GM18499 (cell line): Measurements from ENCODE around the gene TXNDC5.

Experiments used
- ATAC-seq: cut with Tn5 transposase; IDR thresholded peaks from one replicate; pipeline ENCODE4 v1.9.1; 2021; ENCODE audit warnings: moderate number of reproducible peaks; ENCODE audit not compliant: insufficient read depth, unreplicated experiment

TXNDC5 gene

DNA sequence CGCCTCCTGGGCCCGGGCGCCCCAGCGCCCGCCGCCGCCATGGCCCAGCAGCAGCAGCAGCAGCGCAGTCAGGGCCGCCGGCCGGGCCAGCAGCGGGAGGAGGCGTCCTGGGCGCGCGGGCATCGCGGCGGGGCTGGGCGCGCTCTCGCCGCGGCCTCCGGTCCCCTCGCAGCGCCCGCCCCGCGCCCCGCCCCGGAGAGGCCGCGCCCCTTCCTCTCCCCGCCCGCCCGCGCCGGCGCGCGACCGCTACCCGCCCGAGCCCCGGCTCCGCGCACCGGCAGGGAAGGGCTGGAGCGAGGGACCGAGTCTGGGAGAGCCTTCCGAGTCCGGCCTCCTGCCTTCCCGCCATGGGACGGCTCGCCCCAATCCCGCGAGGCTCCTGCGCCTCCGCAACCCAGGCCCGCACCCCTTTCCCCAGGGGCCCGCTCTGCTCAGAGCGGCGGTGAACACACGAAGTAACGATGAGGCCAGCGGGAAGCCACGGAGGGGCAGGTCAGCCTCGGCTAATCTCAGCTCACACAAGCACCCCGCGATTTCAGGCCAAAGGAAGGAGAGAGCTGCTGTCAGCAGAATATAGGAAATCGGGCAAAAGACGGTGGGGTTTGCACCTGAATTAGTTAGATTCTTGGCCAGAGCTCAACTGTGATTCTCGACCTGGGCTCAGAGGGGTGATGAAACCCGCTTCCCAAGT lies at the start of gene TXNDC5:
Gene TXNDC5 (minus strand): TSS at position 135 of the 691 bp plus-strand sequence. CDS start 12 bp downstream, at position 123.
- ATAC-seq: no peak

DNA sequence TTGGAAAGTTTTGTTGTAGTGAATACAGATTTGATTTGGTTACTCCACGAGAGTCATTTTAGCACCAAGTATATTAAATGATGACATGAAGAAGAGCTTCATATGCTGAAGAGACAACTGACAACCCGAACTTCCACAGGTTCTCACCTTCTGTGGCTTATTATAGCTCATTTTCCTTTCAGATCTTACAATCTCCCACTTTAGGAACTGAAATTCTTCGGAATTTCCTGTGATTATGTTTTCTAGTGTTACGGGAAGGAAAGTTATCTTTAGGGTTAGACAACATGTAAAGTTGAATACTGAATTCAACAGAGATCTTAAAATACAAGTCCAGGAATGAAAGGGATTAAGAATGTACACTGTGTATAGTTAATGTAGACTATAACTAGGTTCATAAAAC lies 49.6 kb upstream of the TXNDC5 start:
- no peak for ATAC-seq

DNA sequence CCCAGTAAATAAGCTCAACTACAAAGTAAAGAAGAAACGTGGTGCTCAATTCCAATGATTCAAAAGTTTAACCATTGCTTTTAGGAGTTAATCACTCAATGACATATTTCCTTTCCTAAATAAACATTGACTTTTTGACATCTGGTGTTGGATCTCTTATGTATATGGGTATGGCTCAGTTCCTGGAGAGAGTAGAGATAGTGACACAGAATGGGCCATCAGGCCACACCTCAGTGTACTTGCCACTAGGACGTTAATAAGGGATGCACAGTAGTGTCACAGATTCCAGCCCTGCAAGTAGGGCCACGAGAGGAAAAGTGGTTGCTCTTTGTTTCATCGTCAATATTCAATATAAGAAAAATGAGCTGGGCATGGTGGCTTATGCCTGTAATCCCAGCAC lies 48.9 kb upstream of the TXNDC5 start:
- ATAC-seq: no peak

DNA sequence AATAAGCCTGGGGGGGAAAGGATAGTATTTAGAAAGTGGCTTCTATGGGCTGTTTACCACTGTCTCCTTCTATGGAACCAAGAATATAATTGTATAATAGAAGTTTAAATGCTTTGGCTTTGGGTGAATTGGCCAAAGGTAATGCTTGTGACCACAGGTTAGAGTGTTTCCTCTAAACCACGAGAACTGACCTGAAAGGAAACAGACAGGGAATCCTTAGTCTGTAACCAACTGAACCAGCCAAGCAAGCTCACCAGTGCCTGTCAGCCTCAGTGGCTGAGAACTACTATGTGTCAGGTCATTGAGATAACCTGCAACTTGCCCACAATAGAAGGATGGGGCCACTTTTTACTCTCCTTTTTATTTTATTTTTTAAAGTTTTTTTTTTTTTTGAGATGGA lies 47.9 kb upstream of the TXNDC5 start:
- no peak for ATAC-seq

DNA sequence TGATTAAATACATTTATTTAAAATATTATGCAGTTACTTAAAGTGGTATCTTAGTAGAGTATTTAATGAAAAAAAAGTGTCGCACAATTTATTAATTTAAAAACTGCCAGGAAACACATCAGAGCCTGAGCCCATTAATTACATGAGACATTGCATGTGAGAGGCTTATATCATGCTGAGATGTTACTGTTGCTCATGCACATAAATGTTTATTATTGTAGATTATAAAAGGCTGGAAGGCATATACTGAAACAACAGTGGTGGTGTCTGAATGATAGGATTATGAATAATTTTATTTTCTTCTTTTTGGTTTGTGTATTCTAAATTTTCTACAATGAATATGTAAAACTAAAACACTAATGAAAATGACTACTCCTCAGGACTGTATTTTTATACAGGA lies 45.7 kb upstream of the TXNDC5 start:
- ATAC-seq: no peak

DNA sequence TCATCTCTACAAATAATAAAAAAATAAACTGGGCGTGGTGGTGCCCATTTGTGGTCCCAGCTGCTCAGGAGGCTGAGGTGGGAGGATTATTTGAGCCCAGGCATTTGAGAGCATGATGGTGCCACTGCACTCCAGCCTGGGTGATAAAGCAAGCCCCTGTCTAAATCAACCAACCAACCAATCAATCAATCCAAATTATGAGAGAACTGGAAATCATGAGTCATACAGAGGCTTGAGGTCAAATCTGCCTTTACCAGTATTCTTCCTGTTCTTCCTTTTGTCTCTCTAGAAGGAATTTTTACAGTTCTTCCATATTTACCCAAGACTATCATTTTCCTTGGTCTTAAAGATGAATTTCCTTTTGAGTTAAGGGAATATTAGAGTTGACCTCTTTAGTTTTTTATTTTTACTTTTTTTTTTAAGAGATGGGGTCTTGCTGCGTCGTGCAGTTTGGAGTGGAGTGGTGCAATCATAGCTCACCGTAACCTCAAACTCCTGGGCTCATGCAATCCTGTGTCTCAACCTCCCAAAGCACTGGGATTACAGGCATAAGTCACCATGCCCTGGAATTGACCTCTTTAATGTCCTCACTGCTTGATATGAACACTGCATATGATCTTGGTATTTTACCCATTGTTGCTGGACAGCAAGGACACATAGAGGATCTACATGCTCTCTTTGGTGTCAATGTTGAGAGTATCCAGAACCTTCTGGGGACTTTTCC lies 44.1 kb upstream of the TXNDC5 start:
- no peak for ATAC-seq

DNA sequence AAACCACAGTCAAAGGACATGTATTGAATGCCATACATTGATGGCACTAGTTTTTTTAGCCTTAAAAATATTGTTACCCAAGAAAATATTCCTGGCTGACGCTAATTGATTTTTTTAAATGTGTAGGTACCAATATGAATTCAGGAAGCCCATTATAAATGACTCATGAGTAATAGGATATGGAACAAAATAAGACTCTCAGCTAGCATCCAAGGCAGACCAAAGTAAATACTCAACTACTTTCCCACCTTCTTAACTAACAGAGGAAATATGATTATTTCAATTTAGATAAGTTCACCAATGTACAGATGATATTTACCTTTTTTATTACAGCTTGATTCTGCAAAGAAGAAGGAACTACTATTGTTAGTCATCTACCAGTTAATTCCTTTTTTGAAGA lies 43.2 kb upstream of the TXNDC5 start:
- no peak for ATAC-seq

DNA sequence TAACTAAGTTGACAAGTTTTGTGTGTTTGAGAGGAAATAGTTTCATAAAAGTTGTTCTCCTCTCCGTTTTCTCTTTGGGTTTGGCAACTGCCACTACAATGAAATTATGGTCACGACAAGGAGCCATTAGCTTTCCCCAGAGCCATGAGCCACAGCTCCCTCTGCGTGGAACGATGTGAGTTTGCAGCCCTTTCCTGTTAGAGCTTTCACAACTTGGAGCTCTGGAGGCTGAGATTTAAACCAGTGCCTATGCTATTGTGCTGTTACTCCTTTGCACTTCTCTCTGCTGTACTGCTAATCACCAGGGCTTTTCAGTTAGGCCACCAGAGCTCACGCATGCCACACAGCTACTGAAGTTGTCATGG lies 29.3 kb upstream of the TXNDC5 start:
- ATAC-seq: peak; percentile 30

DNA sequence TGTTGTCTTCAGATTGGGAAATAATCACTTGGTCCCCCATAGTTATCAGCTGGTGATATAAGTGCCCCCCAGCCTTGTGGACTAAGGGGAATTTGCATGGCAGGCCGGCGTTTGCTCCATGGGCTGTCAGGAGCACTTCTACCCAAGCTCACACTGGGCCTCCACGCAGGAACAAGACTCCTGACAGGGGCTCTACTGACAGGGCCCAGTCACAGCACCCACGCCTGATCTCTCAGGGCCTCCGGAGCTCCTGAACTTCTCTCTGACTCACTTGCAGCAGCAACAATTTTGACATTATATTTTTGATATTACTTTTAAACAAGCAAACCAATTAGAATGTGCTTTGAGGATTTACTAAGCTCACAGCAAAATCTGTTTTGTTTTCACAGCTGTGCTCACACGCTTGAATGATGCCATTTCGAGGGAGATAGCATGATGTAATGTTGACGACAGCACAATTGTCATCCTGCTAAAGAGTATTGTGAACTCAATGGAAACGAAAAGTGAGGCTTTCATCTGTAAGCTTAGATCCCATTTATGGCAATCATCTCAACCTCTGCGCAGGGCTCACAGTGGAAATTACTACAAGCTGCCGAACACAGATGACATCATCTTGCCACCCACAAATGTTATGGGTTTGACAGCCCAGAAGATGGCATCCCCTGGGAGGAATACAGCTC lies 28.7 kb upstream of the TXNDC5 start:
- peak; percentile 42 for ATAC-seq

DNA sequence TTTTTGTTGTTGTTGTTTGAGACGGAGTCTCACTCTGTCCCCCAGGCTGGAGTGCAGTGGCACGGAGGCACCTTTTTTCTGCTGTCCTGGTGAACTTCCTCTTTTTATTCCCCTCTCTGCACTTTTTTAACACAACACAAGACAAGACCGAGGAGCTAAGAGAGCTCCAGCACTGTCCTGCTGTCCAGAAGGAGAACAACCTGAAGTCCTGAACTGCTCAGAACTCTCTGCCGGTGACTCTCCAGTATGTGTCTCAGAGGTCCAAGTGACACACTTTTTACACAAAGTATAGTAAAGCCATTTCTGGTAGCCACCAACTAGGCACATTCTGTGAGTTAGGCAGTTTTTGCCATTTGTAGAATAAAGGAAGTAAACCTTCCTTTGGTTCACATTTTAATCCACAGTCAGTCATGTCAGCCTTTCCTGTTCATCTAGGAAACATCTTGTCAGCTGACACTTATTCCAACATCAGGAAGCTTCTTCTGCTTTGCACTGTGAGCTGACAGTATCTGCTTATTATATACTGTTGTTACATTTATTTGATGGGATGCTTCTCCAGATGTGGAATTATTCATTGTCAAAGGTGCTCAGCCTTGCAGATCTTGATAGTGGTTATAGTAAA lies 28.1 kb upstream of the TXNDC5 start:
- no peak for ATAC-seq

DNA sequence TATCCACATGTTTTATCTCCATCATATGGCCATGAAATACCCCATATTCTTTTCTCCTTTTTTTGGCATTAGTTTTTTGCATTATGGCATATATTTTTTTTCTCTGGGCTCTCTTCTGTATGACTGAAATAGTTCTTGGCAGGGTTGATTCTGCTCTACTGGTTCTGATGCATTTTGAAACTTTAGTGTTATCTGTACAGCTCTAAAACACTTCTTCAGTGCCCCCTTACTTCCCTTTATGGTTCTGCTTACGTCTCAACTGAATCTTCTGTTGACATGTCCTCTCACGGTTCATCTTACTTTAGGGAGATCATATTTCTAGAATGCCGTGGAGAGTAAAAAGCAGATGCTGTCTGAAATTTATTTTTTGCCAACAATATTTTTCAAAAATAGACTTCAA lies 23.2 kb upstream of the TXNDC5 start:
- peak; percentile 97 for ATAC-seq

DNA sequence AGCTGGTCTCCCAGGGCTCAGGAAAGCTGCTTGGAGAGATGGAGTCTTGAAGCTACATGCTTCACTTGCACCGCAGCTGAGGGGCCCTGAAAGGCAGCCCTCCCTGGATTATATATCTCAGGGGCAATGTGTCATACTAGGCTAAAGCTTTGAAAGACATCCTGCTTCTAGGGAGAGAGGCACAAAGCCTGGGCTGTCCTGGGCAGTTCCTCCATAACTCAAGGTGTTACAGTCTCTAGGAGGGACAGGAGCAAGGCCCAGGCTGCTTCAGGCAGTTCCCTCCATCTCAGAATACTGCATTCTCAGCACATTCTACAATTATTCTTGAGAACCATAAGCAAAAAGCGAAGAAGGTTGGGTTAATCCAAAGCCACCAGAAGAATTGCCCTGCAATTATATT lies 22.0 kb upstream of the TXNDC5 start:
- ATAC-seq: no peak

DNA sequence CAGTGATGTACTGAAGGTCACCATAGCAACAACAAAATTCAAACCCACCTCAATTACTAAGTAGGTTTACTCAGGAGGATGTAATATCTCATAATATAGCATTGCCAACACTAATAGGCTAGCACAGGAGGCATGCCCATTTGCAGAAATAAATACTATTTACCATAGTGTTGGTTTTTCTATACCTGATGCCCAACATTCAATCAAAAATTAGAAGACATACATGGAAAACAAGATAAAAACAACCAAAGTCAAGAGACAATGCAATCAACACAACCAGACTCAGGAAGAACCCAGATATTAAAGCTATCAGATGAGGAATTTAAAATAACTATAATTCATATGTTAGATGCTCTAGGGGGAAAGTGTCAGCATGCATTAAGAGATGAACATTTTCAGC lies 14.3 kb upstream of the TXNDC5 start:
- no peak for ATAC-seq

DNA sequence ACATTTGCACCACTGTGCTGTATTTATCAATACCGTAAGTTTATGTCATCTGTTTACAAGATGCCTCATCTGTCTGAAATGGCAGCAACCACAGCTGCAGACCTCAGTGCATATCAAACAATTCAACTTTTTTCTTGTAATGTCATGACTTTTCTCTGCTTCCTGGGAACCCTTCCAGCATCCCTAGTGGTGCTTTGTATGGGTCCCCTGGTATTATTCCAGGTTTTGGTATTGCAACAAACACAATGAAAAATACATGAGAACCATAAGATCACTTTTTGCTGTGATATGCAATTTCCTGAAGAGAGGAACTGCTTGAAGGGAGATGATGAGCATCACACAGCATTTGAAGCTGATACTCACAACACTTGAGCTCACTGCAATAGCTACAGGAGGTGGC lies 12.0 kb upstream of the TXNDC5 start:
- ATAC-seq: no peak

DNA sequence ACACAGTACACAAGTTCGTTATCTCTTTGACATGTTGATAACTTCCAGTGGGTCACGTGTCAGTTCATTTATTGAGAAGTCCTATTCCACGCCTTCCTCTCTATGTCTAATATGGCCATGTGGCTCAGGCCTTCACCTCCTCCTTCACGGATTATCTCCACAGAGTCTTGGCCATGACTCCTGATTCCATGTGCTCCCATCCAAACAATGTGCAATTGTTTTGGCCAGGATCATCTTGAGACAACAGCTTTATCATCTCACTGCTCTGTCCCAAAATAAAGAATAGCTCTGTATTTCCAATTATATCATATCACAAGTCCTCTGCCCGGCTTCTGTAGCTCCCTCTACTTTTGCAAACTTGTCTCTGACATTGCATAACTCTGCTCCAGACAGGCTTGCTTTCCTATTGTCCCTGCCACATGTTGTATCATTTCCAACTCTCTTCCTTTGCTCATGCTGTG lies 11.1 kb upstream of the TXNDC5 start:
- ATAC-seq: no peak

DNA sequence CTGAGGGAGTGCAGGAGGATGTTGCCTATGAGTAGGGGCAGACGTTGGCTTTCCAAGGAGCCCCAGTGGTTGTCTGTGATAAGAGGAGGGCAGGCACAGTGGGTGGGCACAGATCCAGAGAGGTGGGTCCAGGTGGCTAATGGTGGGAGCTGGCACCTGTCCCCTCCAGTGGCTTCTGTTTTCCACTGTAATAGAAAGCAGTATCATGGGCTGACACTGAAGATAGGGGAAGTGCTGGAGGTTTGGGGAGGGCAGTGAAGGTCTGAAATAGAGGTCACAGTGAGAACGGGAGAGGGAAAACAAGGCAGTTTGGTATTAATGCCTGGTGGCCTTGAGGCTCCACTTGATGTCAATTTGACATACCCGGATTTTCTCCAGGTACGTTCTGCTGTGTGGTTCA lies 10.5 kb upstream of the TXNDC5 start:
- ATAC-seq: no peak

DNA sequence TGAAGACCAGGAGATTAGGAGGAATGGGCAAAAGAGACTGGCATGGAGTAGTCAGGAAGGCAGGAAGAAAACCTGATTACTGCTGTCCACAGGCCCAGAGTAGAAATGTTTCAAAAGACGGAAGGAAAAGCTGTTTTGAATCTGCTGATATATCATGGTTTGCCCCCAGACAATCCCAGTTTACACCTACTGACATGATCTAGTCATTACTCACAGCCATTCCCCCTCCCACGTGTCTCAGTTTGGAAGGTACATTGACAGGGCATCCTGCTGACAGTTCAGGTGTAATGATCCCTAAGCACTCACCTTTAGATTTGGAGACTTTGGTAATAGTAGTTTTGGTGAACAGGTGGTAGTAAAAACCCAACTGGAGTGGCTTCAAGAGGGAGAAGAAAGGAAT lies 9.8 kb upstream of the TXNDC5 start:
- no peak for ATAC-seq

DNA sequence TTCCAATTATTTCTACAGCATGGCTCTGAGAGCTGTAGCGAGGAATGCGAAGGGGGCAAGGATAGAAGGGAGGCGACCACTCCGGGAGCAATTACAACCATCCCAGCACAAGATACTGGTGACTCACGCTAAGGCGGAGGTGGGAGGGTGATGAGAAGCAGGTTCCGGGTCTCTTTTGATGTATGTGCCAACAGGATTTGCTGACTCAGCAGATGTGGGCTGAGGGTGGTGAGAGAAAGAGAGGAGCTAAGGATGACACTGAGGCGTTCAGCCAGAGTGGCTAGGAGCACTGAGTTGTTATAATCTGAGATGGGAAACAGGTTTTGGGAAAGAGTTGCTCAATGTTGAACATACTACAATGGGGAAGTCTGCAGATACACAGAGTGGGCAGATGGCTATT lies 9.3 kb upstream of the TXNDC5 start:
- no peak for ATAC-seq

DNA sequence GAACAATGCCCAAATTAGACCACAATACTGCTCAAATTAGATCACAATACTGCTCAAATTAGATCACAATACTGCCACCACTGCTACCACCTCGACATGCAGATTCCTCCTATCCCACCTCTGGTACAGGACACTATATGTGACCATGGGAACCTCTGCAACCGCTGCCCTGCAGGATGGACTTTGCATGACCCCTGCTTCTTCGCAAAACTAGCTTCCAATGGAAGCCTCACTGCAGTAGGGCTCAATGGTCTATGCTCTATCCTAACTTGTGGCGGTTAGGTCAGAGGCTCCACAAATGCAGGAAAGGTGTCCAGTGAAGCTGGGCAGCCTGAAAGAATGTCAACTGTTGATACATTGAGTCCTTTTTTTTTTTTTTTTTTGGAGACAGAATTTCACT lies 7.8 kb upstream of the TXNDC5 start:
- ATAC-seq: no peak

DNA sequence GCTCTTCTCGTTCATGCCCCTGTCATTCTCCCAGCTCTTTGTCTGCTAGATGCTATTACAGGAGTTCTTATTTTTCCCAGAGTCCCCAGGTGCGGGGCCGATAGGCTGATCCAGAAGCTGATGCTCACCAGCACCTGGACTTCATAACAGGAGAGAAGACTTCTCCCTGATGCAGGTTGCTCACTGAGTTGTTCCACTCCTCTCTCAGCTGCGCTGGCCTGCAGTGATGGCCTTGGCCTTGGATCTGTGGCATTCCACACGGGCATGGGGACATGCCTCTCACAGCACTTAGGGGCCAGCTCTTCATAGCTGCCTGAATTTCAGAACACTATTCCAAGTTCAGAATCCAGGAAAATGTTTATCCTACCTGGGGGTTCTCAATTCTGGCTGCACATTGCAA lies 7.1 kb upstream of the TXNDC5 start:
- no peak for ATAC-seq

DNA sequence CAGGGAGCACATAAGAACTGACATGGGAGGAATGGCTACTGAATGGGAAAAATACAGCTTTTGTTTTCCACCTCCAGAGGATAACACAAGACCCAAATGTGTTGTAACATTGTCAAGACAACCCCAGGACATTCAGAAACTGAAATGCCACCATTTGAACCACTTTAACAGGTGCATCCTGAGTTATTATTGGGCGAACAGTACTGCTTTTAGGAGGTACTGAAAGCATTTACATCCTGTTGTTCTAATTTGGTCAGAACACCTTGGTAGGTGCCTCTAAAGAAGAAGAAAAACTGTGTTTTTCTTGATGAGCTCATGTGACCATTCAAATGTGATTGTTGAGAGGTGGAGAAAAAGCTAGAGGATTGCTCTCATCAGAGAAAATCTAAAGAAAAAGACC lies 6.4 kb upstream of the TXNDC5 start:
- ATAC-seq: peak; percentile 85
